KBM-7 (cell line): ENCODE results near the gene ARFIP1.

Experiments used
- DNase-seq: peaks from one replicate; pipeline ENCODE4 v3.0.0-alpha.2; 2015
- in situ Hi-C: fragments of 300-500 bp; cut with MboI; formaldehyde crosslinking; loops from 2 replicates; pipeline ENCODE4 v1.14.3; 2020; ENCODE audit warnings: low sequenced_read_pairs, low pct_unique_long_range_greater_than_20kb, mixed read lengths

ARFIP1 gene

DNA sequence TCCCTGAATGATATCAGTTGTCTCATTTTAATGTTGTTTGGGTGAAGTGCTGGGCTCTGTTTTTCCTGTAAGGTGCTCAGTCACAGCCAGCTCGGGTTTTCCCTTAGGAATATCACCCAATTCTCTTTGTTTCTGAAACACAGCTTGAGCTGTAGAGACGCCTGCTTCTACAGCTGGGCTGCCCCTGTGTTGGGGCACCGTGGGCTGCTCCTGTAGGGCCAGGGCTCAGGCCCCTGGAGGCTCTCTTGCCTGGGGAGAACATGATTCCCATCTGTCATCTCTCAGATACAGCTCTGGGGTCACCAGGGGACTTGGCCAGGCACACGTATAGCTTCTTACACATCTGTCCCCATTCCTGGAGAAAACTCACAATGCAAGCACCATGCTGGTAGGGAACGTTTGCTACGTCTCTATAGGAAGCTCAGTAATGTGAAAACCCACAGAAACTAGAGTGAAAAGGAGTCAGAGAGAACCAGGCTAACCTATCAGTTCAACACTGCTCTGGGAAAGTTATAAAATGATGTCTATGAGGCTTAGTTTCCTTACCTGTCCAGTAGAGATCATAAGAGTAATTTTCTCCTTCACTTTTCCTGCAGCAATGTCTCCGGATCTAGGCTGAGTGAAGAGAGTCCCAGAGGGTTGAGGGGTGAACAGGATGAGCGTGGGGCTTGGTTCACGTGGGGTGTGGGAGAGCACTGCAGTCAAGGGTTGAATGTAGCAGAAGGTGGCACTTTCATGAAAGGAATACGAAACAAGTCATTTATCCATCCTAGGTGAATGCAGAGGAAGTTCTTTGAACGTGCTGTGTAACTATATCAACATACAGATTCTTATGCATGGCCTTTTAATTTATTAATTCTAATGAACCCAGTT is 170.9 kb downstream of the ARFIP1 start:
- in situ Hi-C loops, result no loop called here
- no peak for DNase-seq

DNA sequence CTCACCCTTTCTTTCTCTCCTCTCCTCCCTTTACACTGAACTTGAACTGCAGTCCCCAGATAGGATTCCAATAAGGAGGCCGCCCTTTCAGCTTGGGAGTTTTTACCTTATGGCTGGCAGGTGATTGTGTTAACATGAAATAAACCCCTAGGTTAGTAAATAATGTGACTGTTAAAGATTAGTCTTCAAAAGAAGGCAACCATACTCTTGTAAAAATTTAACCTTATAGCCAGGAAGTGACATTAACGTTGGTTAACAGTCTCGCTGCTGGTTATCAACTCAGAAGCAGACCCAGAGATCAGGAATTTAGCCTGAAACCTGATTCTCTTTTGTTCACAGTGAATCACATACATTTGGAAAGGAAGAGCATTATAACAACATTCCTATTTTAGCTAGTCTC is 171.6 kb downstream of the ARFIP1 start:
- in situ Hi-C loops, result no loop called here
- no peak for DNase-seq

- in situ Hi-C loops, result no loop called here
- no peak for DNase-seq
Observed at GRCh38 chr4:152953514-152953913, 173.8 kb downstream of the ARFIP1 start.

- in situ Hi-C loops, result no loop called here
- DNase-seq, result no peak
Observed at GRCh38 chr4:152954741-152955140, 175.0 kb downstream of the ARFIP1 start.

- DNase-seq, result no peak
- in situ Hi-C loops, result no loop called here
Observed at GRCh38 chr4:152956147-152956546, 176.4 kb downstream of the ARFIP1 start.

- DNase-seq, result no peak
- in situ Hi-C loops, result no loop called here
Observed at GRCh38 chr4:152956650-152957436, 177.1 kb downstream of the ARFIP1 start.

- in situ Hi-C loops, result no loop called here
- no peak for DNase-seq
Observed at GRCh38 chr4:152957437-152958171, 177.8 kb downstream of the ARFIP1 start.

GRCh38 chr4:152959080-152959479 is 179.3 kb downstream of the ARFIP1 start:
- in situ Hi-C loops, result no loop called here
- DNase-seq, result no peak

- in situ Hi-C loops, result no loop called here
- DNase-seq, result no peak
Observed at GRCh38 chr4:152960082-152960481, 180.3 kb downstream of the ARFIP1 start.

- DNase-seq, result no peak
- in situ Hi-C loops, result no loop called here
Observed at GRCh38 chr4:152961014-152961772, 181.4 kb downstream of the ARFIP1 start.

GRCh38 chr4:152961773-152962115 is 182.0 kb downstream of the ARFIP1 start:
- no peak for DNase-seq
- in situ Hi-C loops, result no loop called here
